EH (cell line): ENCODE data around the gene FXYD5.
"Not testable (repeated sequence)": the region's sequence is repeated elsewhere in the genome, so short reads cannot be mapped to it uniquely, and the experiment has no call there.

ENCODE experiments used
- DNase-seq: peaks from one replicate; pipeline ENCODE4 v3.0.0-alpha.2; 2015; ENCODE audit warnings: low read depth

The FXYD5 gene

GRCh38 chr19:35179830-35180229 lies 25.3 kb downstream of the FXYD5 start:
- DNase-seq, result no peak

DNA sequence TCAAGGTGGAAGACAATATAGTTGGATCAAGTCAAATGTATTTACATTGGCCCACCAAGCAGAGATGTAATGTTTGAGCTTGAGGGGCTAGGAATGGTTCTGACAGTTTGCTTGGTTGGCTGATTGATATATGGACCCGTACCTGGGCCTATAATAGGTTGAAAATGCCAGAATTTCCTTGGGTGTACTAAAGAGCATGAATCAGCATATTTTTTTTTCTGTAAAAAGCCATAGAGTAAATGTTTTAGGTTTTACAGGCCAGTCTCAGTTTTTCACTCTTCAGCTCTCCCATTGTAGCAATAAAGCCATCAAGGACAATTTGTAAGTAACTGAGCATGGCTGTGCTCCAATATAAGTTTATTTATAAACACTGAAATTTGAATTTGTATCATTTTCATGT lies 26.9 kb downstream of the FXYD5 start:
- DNase-seq, result no peak

- no peak for DNase-seq
These were observed 29.7 kb downstream of the FXYD5 start for GRCh38 chr19:35184267-35184666.

DNA sequence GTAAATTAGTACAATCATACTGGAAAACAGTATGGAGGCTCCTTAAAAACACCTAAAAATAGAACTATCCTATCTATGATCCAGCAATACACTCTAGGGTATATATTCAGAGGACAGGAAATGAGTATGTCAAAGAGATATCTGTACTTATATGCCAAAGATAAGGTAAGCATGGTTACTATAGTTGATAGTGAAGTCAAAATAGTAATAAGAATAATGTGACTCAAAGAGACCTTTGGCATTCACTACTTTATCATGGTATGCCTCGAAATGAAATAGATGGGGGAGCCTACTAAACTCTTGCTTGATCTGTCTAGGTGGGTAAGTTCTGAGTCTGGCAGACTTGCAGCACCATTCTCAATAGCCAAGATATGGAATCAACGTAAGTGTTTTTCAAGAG lies 30.3 kb downstream of the FXYD5 start:
- no peak for DNase-seq

DNA sequence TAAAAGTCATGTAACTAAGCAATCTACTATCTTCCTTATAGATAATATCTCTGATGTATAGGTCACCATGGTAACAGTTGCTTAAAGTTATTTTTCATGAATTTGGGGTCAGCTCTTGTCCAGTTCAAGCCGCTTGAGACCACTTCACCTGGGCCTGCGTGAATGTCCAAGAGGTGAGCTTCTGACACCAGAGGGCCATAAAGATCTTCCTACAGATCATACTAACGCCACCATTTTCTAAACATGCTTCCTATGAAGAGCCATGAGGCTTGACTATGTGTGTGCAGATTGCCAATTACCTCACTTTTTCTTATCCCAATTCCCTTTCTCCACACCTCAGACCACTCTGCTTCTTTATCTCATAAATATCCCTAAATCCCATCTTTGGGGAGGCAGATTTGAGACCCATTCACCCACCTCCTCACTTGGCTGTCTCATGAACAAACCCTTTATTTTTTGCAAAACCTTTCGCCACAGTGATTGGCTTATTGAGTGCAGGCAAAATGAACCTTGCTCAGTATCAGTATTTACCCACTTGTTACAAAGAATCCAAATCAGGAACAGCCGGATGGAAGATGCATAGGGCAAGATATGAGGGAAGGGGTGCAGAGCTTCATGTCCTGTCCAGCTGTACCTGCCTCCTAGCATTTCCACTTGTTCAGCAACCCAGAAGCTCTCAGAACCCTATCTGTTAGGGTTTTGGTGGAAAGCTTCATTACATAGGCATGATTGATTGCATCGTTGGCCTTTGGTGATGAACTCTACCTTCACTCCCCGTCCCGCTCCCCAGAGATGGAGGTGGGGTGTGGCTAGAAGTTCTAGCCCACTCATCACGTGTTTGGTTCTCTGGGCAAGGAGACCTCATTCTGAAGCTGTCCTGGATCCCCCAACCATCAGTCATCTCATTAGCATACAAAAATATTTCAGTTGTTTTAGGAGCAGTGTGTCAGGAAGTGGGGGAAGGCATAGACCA lies 39.8 kb downstream of the FXYD5 start:
- no peak for DNase-seq

DNA sequence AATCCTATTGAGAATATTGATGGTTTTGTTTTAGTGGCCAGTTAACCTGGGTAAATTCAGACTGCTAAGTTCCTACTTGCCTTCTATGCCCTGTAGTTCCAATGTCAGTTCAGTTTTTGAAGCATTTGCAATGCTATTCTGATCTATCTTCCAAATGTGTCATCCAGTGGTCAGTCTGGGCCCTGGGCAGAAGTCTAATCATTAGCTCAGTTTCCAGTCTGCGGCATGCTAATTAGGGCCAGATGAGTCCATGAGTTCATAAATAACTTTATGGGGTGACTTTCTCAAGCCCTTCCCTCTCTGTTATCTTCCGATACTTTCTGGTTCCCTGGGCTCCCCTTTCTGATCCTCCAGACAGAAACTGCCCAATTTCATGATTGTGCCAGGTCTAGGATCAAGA lies 41.3 kb downstream of the FXYD5 start:
- peak; percentile 43 for DNase-seq

- not testable (repeated sequence) for DNase-seq
These were observed 42.3 kb downstream of the FXYD5 start for GRCh38 chr19:35196861-35197260.

- no peak for DNase-seq
These were observed 44.9 kb downstream of the FXYD5 start for GRCh38 chr19:35199481-35199880.

GRCh38 chr19:35202722-35203688 lies 48.5 kb downstream of the FXYD5 start:
- DNase-seq, result no peak

DNA sequence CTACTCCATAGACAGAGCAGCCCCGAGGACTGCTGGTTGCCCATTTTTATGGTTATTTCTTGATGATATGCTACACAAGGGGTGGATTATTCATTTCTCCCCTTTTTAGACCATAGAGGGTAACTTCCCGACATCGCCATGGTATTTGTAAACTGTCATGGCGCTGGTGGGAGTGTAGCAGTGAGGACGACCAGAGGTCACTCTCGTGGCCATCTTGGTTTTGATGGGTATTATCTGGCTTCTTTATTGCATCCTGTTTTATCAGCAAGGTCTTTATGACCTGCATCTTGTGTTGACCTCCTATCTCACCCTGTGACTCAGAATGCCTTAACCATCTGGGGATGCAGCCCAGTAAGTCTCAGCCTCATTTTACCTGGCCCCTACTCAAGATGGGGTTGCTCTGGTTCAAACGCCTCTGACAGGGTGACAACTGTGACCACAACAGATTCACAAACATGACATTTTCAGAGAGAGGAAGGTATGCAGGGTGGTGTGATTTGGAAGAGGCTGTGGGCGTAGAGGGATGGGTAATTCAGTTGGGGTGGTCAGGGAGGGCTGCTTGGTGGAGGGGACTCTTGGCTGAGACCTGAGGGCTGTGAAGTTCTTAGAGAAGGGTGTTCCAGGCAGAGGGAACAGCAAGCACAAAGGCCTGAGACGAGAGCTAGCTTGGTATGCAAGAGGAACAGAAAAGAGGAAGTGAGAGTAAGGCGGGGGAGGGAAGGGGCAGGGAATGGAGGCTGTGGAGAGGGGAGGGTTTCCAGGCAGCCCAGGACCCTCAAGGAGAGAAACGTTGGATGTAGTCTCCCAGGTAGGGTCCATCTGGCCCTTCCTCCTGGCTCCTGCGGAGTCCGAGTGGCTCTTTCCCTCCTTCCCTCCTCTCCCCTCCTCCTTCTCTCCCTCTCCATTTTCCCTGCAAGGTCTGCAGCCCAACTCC lies 50.5 kb downstream of the FXYD5 start:
- no peak for DNase-seq

- DNase-seq, result no peak
These were observed 51.3 kb downstream of the FXYD5 start for GRCh38 chr19:35205733-35206323.

GRCh38 chr19:35206379-35206778 lies 51.8 kb downstream of the FXYD5 start:
- DNase-seq, result no peak

- DNase-seq, result no peak
These were observed 52.3 kb downstream of the FXYD5 start for GRCh38 chr19:35206855-35207254.

DNA sequence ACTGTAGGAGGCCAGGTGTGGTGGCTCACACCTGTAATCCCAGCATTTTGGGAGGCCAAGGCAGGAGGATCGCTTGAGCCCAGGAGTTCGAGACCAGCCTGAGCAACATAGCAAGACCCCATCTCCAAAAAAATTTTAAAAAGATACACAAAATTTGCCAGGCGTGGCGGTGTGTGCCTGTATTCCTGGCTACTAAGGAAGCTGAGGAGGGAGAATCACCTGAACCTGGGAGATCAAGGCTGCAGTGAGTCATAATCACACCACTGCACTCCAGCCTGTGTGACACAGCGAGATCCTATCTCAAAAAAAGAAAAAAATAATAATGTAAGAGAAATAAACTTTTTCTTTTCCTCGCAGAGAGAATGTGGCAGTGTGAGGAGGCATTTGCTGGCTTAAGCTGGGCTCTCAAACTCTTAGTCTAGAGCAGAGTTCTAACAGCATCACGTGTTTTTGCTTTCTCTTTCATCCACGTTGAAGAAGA lies 52.9 kb downstream of the FXYD5 start:
- DNase-seq, result no peak

DNA sequence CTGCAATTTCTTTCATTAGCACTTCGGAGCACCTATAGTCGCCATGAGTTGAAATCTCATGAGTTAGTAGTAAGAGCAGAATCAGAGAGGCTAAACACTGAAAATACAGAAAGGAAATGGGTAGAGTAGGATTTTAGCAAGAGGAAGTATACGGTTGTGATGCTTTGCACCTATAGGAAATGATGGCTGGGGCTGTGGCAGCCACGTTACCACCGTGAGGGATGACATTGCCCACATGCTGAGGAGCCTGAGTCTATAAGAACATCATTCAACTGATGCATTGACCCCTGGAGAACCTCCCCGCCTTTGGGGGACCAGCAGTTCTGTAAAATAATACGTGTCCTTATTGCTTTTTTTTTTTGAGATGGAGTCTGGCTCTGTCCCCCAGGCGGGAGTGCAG lies 53.6 kb downstream of the FXYD5 start:
- no peak for DNase-seq

- DNase-seq, result no peak
These were observed 55.1 kb downstream of the FXYD5 start for GRCh38 chr19:35209646-35210045.

GRCh38 chr19:35211545-35212230 lies 57.2 kb downstream of the FXYD5 start:
- DNase-seq, result no peak

DNA sequence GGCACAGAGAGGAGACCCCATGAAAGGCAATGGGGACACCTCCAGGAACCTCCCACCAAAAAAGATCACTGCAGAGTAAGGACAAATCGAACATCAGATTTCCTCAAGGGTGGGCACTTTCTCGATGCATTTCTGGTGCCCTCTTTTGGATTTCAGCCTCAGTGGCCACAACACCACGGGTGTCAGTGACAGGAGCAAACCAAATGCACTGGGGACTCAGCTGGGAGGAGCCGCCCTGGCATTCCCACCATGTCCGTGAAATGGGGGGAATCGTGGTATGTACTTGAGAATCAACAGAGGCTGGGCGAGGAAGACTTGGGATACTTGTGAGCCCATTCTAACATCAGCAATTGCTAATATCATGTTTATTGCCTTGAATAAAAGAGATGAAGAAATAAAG lies 57.7 kb downstream of the FXYD5 start:
- DNase-seq, result no peak

- peak; percentile 76 for DNase-seq
These were observed 59.4 kb downstream of the FXYD5 start for GRCh38 chr19:35213663-35214632.
